H1 (cell line): ENCODE data around the gene ADGRV1. TPM values are rescaled to one million over a fixed set of nuclear protein-coding genes. Genes with fewer than 3 reads are reported as not detected.

ENCODE experiments used
- CTCF ChIA-PET: fragments of 300-600 bp; sonication (Branson Sonifier 250); formaldehyde crosslinking; loops from one replicate; lab custom pipeline; 2021; ENCODE audit not compliant: partially characterized antibody; lab: Charles Lee
- POLR2A ChIA-PET: fragments of 300-600 bp; sonication (Branson Sonifier 250); formaldehyde crosslinking; loops from one replicate; lab custom pipeline; 2021; ENCODE audit warnings: inconsistent platforms; ENCODE audit not compliant: partially characterized antibody; lab: Charles Lee
- DNase-seq, 2 experiments: peaks; one replicate each; pipeline versions ENCODE4 v3.0.0 to v3.0.0-alpha.2; 2010 to 2022; ENCODE audit warnings: low spot score in 2 of 2, low read depth in 1 of 2, mixed read lengths in 1 of 2
- FAIRE-seq: peaks from 2 replicates; lab custom pipeline; 2011; peaks lifted over from hg19 to GRCh38; lab: Jason Lieb, UNC
- H2AFZ ChIP-seq: 2 replicates; pipeline ENCODE4 v1.8.1; 2012; ENCODE audit warnings: low read length, inconsistent platforms
- H2AK5ac ChIP-seq: 2 replicates; pipeline ENCODE4 v1.6.1; 2013; ENCODE audit warnings: low read depth, low read length
- H2BK120ac ChIP-seq: replicated peaks from 2 replicates; pipeline ENCODE3; 2013; ENCODE audit warnings: low read depth, low read length, inconsistent platforms
- H2BK12ac ChIP-seq: 2 replicates; pipeline ENCODE4 v1.6.1; 2013; ENCODE audit warnings: low read depth, low read length
- H2BK15ac ChIP-seq: 2 replicates; pipeline ENCODE4 v1.6.1; 2013; ENCODE audit warnings: low read length
- H2BK20ac ChIP-seq: 2 replicates; pipeline ENCODE4 v1.6.1; 2013; ENCODE audit warnings: low read length
- H2BK5ac ChIP-seq: 2 replicates; pipeline ENCODE4 v1.6.1; 2013; ENCODE audit warnings: low read depth, low read length
- H3K14ac ChIP-seq: 2 replicates; pipeline ENCODE4 v1.6.1; 2013; ENCODE audit warnings: inconsistent platforms; ENCODE audit not compliant: insufficient read length
- H3K18ac ChIP-seq: 2 replicates; pipeline ENCODE4 v1.6.1; 2013; ENCODE audit warnings: low read length; ENCODE audit errors: extremely low read depth
- H3K23ac ChIP-seq: 2 replicates; pipeline ENCODE4 v1.6.1; 2013; ENCODE audit warnings: inconsistent platforms; ENCODE audit not compliant: insufficient read length
- H3K23me2 ChIP-seq: 2 replicates; pipeline ENCODE4 v1.6.1; 2013; ENCODE audit warnings: low read depth, low read length
- H3K27ac ChIP-seq: 2 replicates; pipeline ENCODE4 v1.6.1; 2011; ENCODE audit warnings: low read depth, low read length, inconsistent platforms
- H3K27me3 ChIP-seq, 4 experiments: replicated peaks in 1 of 4; 1 replicate in 1 of 4; 2 replicates in 3 of 4; pipeline versions ENCODE4 v1.6.1 to v1.8.1; 2011 to 2013; ENCODE audit warnings: low read length in 3 of 4, mild to moderate bottlenecking in 3 of 4, inconsistent platforms in 2 of 4, mixed read lengths in 2 of 4, moderate library complexity in 1 of 4; ENCODE audit not compliant: control insufficient read depth in 3 of 4, insufficient read depth in 3 of 4; ENCODE audit errors: extremely low read depth in 1 of 4
- H3K36me3 ChIP-seq, 4 experiments: 2 replicates each; pipeline versions ENCODE4 v1.6.1 to v1.8.1; 2011 to 2013; ENCODE audit warnings: mild to moderate bottlenecking in 4 of 4, low read length in 3 of 4, moderate library complexity in 2 of 4, control low read depth in 1 of 4, inconsistent platforms in 1 of 4; ENCODE audit not compliant: insufficient read depth in 4 of 4, control insufficient read depth in 2 of 4
- H3K4ac ChIP-seq: replicated peaks from 2 replicates; pipeline ENCODE3; 2013; ENCODE audit warnings: low read length, low read depth, mixed read lengths, inconsistent platforms; ENCODE audit not compliant: insufficient read length
- H3K4me1 ChIP-seq, 4 experiments: replicated peaks in 1 of 4; 1 replicate in 1 of 4; 2 replicates in 3 of 4; pipeline versions ENCODE4 v1.6.1 to v1.8.1; 2011 to 2013; ENCODE audit warnings: low read length in 3 of 4, inconsistent platforms in 2 of 4, mixed read lengths in 1 of 4; ENCODE audit not compliant: insufficient read depth in 4 of 4, control insufficient read depth in 3 of 4
- H3K4me2 ChIP-seq, 2 experiments: 2 replicates each; pipeline versions ENCODE4 v1.6.1 to v1.8.1; 2011 to 2013; ENCODE audit warnings: low read depth in 2 of 2, low read length in 2 of 2, control low read depth in 1 of 2, inconsistent platforms in 1 of 2, mild to moderate bottlenecking in 1 of 2; ENCODE audit not compliant: insufficient read depth in 1 of 2
- H3K4me3 ChIP-seq, 4 experiments: fragments of 200-600, 300-600 bp in 1 of 4; sonication (generic), shearing (Covaris generic), sonication (Bioruptor Twin) in 1 of 4; 2 replicates each; pipeline versions ENCODE4 v1.5.1 to v1.8.1; 2011 to 2016; ENCODE audit warnings: low read length in 4 of 4, low read depth in 3 of 4, control low read depth in 2 of 4, inconsistent platforms in 2 of 4, mild to moderate bottlenecking in 2 of 4, mixed read lengths in 1 of 4, moderate library complexity in 1 of 4; ENCODE audit not compliant: insufficient read depth in 2 of 4; ENCODE audit errors: extremely low read depth in 1 of 4
- H3K56ac ChIP-seq: replicated peaks from 2 replicates; pipeline ENCODE3; 2013; ENCODE audit warnings: low read depth, mild to moderate bottlenecking, mixed read lengths, low read length, inconsistent platforms; ENCODE audit not compliant: insufficient read length
- H3K79me1 ChIP-seq: 2 replicates; pipeline ENCODE4 v1.6.1; 2013; ENCODE audit warnings: low read depth, low read length, control low read depth
- H3K79me2 ChIP-seq, 2 experiments: 2 replicates each; pipeline versions ENCODE4 v1.6.1 to v1.8.1; 2012 to 2013; ENCODE audit warnings: low read length in 2 of 2, mild to moderate bottlenecking in 2 of 2, inconsistent platforms in 1 of 2; ENCODE audit not compliant: insufficient read depth in 2 of 2, control insufficient read depth in 1 of 2
- H3K9ac ChIP-seq, 4 experiments: replicated peaks in 1 of 4; 1 replicate in 1 of 4; 2 replicates in 3 of 4; pipeline versions ENCODE4 v1.6.1 to v1.8.1; 2011 to 2013; ENCODE audit warnings: low read depth in 3 of 4, low read length in 3 of 4, control low read depth in 2 of 4, mild to moderate bottlenecking in 2 of 4, moderate library complexity in 2 of 4, inconsistent platforms in 1 of 4; ENCODE audit errors: extremely low read depth in 1 of 4
- H3K9me3 ChIP-seq, 2 experiments: 2 replicates each; pipeline versions ENCODE4 v1.6.1 to v1.8.1; 2012 to 2013; ENCODE audit warnings: mild to moderate bottlenecking in 2 of 2, moderate library complexity in 2 of 2, control low read depth in 1 of 2, inconsistent platforms in 1 of 2, low read depth in 1 of 2, low read length in 1 of 2, mixed read lengths in 1 of 2; ENCODE audit not compliant: insufficient read depth in 2 of 2
- H4K20me1 ChIP-seq, 2 experiments: replicated peaks in 1 of 2; 2 replicates each; pipeline versions ENCODE3 to v1.8.1; 2011 to 2013; ENCODE audit warnings: inconsistent platforms in 2 of 2, low read length in 2 of 2, mild to moderate bottlenecking in 1 of 2; ENCODE audit not compliant: insufficient read depth in 2 of 2, control insufficient read depth in 1 of 2
- H4K5ac ChIP-seq: 2 replicates; pipeline ENCODE4 v1.6.1; 2013; ENCODE audit warnings: low read length, low read depth, mixed read lengths, inconsistent platforms; ENCODE audit not compliant: insufficient read length
- H4K8ac ChIP-seq: 2 replicates; pipeline ENCODE4 v1.8.0; 2013; ENCODE audit warnings: mild to moderate bottlenecking, moderate library complexity, low read length, inconsistent platforms; ENCODE audit not compliant: insufficient read depth; ENCODE audit errors: extremely low read depth
- H4K91ac ChIP-seq: replicated peaks from 2 replicates; pipeline ENCODE3; 2013; ENCODE audit warnings: low read length, mixed read lengths, inconsistent platforms; ENCODE audit not compliant: insufficient read length
- CREB1 ChIP-seq: IDR thresholded peaks from 2 replicates; pipeline ENCODE4 v1.6.1; 2012; ENCODE audit warnings: inconsistent platforms
- polyA plus RNA-seq, 7 experiments: library from polyadenylated mRNA; depleted of rRNA in 3 of 7; stranded (reverse) in 5 of 7; unstranded in 2 of 7; fragments of >200 nt in 5 of 7; fragments of 200-250 nt in 2 of 7; gene quantifications; 1 replicate in 5 of 7; 2 replicates in 1 of 7; 4 replicates in 1 of 7; pipeline versions ENCODE4 v1.2.1 to v1.2.3, GENCODE V29; 2011 to 2013; ENCODE audit warnings: missing spikeins in 2 of 7, mixed read lengths in 2 of 7
- total RNA-seq: library from RNA; stranded (reverse); fragmentation: NEBNext Ultra II Directional; extraction: Animal tissue kit (Norgen Biotek cat#: 25700); gene quantifications from 2 replicates; pipeline ENCODE4 v1.2.1, GENCODE V29; 2021
- TF ChIP-seq, protein P1 (sequence below): IDR thresholded peaks from 2 replicates; pipeline ENCODE4 v1.6.1; 2012; ENCODE audit warnings: low read length, inconsistent platforms

ADGRV1 gene
- total and polyA plus RNA-seq, 2 of the 8 experiments (the other 6 are each of a cell fraction or from before 2014, with no cell fraction given) = 53.1 to 62.2 TPM

DNA sequence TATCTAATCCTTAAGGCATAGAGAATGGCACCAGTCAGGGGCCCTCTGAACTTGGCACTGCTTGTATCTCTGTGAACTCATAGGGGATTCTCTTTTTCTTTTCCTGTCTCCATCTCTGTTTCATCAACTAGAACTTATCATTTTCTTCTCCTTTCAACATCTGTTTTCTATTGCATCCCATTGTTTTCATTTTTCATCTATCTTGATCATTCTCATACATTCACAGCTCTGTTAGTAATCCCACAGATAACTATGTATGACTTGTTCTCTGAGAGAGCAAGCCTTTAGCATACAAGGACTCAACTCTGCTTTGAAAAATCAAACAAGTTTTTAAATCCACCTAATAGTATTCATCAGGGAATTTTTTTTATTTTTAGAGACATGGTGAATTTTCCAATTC is 560.2 kb downstream of the ADGRV1 start:
- H3K79me1 ChIP-seq = no peaks in the 10 kb centered on the region
- H2AFZ ChIP-seq = no peak overlapping the region
- H2BK20ac ChIP-seq = no peak overlapping the region
- no peak overlapping the region for H2BK5ac ChIP-seq
- no peaks in the 10 kb centered on the region for H3K79me2 ChIP-seq
- H3K36me3 ChIP-seq = peaks cover 0 to 2% (median 0%) of the 10 kb centered on the region in 4 experiments; a peak in 1 of 8 replicates
- H2BK15ac ChIP-seq = no peak overlapping the region
- H4K20me1 ChIP-seq = no peaks in the 10 kb centered on the region
- no peaks in the 10 kb centered on the region for H3K23me2 ChIP-seq
- H3K4me1 ChIP-seq = no peaks in the 10 kb centered on the region
- H2BK12ac ChIP-seq = no peak overlapping the region
- POLR2A ChIA-PET = no interaction called here
- no peak overlapping the region for H3K23ac ChIP-seq
- CTCF ChIA-PET = interaction anchor here (1.0 to 2.5 kb wide), 4 partner anchors 12 to 267 kb away, joined by 3 to 7 read pairs (median 4); no protein-coding TSS in a partner anchor
- no peak overlapping the region for H3K4me3 ChIP-seq
- H4K5ac ChIP-seq = no peak overlapping the region
- H4K8ac ChIP-seq = no peak overlapping the region
- no peak overlapping the region for H4K91ac ChIP-seq
- H3K27me3 ChIP-seq = no peaks in the 10 kb centered on the region
- no peak for FAIRE-seq
- no peak overlapping the region for H3K56ac ChIP-seq
- H3K9me3 ChIP-seq = no peaks in the 10 kb centered on the region
- H3K14ac ChIP-seq = no peak overlapping the region
- no peak overlapping the region for H3K4ac ChIP-seq
- no peak overlapping the region for H3K9ac ChIP-seq
- H3K27ac ChIP-seq = no peak overlapping the region
- TF ChIP-seq, protein P1, sequence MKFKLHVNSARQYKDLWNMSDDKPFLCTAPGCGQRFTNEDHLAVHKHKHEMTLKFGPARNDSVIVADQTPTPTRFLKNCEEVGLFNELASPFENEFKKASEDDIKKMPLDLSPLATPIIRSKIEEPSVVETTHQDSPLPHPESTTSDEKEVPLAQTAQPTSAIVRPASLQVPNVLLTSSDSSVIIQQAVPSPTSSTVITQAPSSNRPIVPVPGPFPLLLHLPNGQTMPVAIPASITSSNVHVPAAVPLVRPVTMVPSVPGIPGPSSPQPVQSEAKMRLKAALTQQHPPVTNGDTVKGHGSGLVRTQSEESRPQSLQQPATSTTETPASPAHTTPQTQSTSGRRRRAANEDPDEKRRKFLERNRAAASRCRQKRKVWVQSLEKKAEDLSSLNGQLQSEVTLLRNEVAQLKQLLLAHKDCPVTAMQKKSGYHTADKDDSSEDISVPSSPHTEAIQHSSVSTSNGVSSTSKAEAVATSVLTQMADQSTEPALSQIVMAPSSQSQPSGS = no peak
- no peak for TF ChIP-seq CREB1
- TF ChIP-seq, all 59 proteins: peak for 0
- Histone ChIP-seq H2BK120ac (no peak overlapping the region), H2AK5ac (no peak overlapping the region), H3K18ac (no peak overlapping the region), H3K4me2 (no peak overlapping the region)
- no peak for DNase-seq
